SIG-M5 (cell line): ENCODE data around the gene FAM20C.
A peak's percentile ranks its signal among the peaks of the same experiment; 100 is the strongest.

Experiments used
- DNase-seq: peaks from one replicate; lab custom pipeline; 2025; lab: John Stamatoyannopoulos, UW

The FAM20C gene

DNA sequence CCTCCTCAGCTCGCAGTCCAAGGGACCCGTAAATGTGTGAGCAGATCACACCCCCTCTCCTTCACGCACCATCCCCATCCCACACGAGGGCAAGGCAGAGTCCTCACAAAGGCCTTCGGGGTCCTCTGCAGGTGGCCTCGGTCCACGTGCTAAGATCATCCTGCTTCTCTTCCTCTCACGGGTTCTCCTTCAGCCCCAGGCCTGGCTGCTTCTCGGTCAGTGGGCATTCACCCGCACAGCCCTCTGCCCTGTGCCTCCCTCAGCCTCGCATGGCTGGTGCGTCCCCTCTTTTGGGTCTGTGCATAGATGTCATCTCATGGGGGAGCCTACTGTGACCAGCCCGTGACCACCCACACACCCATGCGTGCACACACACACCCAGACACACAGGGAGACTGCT is 80.3 kb downstream of the FAM20C start:
- no peak for DNase-seq

DNA sequence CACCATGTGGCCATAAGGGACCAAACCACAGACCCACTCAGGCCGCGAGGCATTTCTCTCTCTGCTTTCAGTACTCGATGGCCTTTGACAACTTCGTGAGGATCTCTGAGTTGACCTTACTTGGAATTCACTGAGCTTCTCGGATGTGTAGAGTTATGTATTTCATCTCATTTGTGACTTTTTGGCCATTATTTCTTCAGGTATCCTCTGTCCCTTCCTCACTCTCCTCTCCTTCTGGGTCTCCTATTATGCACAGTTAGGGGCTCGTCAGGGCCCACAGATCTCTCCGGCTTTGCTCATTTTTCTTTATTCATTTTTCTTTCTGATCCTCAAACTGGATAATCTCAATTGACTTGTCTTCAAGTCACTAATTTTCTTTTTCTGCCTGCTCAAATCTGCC is 81.0 kb downstream of the FAM20C start:
- DNase-seq = no peak

DNA sequence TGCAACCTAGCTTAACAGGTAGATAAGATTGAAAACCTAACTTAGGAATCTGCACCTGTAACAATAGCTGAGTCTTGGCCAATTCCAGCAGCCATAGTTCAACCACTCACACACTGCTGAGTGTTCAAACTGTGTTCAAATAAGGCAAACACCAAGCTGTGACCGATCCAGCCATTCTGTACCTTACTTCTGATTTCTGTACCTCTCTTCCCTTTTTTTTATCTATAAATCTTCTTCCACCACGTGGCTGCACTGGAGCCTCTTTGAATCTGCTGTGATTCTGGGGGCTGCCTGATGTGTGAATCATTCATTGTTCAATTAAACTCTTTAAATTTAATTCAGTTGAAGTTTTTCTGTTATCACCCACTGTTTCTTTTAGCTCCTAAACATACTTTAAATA is 81.9 kb downstream of the FAM20C start:
- peak; percentile 52 for DNase-seq

DNA sequence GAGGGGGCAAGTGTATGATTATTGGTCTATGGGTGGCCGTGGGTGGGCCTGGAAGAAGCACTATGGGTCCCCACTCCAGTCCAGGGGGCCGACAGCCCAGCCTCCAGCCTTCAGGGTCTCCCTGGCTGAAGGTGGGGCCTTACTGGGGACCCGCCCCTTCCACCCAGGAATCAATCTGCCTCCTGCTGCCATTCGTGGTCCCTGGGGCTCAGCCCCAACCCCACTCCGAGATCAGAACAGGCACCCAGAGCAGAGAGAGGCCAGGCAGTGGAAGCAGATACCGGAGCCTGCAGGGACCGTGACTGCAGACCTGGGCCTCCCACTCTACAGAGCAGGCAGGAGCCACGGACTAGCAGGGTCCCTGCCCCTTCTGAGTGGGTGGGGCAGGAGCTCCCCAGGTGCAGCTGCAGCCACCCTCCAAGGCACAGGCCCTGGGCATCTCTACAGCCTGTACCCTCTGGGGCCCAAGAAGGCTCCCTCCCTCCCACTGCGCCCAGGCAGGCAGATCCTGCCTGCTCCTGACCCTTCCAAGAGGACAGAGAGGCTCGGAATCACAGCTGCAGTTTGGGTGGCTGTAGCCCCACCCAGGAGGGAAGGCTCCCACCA is 84.0 kb downstream of the FAM20C start:
- no peak for DNase-seq

DNA sequence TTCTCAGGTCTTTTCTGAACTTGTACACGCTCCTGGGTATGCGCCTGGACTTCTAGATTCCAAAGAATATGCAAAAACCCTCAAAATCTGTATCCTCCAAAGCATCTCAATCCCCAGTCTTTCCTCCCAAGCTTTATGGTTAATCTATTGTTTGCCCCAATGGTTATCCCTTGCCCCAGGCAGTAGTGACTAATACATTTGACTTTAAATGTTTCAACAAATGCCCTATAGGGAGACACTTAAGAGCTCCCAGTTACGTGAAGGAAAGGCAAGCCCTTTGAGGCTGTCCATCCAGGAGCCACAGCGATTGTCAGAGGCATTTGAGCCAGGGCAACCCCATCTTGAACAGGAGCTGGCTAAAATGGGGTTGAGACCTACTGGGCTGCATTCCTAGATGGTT is 84.9 kb downstream of the FAM20C start:
- no peak for DNase-seq

DNA sequence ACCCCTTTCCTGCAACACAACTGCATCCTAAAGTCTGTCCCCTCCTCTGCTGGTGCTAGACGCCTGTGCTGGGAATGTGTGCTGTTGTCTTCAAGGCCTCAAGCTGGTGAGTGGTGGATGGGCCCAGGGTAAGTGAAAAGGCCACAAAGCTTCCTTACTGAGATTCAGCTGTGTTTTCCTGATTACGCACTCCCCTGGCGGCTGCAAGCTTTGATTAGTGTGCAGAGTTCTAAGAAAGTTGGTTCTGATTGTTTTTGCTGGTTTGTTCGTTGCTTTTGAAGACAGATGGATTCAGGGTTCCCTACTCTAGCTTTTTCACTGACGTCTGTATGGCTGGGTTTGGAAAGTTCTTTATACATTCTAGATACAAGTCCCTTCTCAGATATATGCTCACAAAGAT is 85.7 kb downstream of the FAM20C start:
- no peak for DNase-seq

DNA sequence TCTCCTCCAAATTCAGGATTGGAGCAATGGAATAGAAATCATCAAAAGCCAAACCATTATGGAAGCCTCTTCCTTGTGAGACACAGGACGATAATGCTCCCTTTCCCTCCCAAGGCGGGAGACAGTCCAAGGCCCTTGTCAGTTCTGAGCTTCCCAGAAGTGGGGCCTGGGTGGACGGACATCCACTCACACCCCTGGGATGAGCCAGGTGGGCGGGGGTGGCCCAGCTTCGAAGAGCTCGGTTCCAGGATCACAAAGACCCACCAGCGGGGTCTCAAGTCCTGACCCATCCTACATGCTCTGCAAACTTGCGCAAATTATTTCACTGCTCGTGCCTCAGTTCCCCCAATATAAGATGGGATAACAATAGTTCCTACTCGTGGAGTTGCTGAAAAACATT is 87.5 kb downstream of the FAM20C start:
- no peak for DNase-seq

DNA sequence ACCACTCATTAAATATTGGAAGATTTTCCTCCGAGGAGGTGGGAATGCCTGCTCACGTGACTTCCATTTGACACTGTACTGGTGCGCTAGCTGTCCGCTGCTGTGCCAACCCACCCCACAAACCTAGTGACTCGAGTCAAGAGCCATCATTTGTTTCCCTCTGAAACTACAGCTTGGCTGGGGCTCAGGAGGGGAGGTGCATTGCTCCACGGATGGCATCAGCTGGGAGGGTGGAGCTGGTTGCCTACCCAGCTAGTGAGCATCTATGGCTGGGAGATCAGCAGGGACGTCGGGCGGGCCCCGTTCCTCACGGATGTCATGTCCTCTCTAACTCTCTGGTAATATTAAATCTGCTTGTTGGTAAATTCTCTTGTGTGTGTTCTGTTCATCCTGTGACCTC is 88.1 kb downstream of the FAM20C start:
- DNase-seq = no peak

DNA sequence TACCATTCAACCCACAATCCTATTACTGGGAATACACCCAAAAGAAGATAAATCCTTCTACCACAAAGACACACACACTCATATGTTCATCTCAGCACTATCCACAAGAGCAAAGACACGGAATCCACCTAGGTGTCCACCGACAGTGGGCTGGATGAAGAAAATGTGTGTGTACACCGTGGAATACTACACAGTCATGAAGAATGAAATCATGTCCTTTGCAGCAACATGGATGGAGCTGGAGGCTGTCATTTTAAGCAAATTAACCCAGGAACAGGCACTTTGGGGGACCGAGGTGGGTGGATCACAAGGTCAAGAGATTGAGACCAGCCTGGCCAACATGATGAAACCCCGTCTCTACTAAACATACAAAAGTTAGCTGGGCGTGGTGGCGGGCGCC is 89.3 kb downstream of the FAM20C start:
- no peak for DNase-seq

DNA sequence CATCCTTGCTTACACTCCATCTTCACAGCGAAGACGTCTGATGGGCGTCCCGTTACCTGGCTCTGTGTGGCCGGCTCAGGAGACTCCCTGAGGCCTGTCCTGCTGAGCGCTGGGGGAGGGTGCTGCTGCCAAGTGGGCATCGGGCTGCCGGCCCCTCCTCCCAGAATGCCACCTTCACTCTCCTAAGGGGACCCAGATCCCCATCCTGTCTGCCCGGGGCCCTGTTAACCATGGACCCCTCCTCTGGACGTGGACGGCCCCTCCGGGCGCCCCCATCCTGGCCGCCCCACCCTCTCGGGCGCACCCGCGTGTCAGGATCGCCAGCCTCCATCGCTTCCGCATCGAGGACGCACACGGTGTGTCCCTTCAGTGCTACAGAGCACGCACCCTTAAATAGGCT is 90.2 kb downstream of the FAM20C start:
- DNase-seq = no peak

DNA sequence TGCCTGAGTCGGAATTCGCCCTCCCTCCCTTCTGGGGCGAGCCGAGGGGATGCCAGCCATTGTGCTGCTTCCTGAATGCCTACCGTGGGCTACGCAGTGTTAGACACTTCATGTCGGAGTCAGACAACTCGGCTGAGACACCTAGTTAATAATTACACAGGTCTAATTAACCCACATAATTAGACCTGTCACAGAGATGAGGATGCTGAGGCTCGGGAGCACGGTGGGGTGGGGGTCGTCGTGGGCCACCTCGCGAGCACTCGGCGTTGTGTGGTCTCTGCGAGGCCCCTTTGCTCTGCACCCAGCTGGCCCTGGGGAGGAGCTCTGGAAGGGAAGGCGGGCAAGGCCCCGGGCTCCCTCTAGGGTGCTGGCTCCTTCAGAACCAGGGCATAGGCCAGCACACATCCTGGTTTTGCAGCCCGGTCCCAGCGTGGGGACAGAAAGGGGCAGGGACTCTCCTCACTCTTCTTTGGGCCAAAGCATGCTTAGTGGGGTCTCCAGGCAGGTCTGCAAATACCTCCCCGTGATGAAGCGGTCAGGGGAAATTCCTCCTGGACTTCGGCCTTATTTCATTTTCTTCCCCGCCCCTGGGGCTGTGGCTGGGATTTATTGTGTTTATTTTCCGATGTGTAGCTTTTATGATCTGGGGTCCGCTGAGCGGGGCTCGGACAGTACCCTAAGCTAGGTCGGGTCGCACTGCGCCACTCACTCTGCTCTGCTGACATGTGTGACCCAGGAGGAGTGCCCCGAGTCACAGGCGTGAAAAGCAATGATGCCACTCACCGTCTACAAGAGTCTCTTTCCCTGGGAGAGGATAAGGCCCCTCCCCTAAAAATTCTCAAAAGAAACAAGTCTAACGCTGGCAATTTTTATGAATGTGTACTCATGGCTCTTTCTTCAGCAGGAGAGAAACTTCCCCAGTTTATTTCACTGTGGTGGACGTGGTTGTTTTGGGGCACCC is 92.7 kb downstream of the FAM20C start:
- no peak for DNase-seq

DNA sequence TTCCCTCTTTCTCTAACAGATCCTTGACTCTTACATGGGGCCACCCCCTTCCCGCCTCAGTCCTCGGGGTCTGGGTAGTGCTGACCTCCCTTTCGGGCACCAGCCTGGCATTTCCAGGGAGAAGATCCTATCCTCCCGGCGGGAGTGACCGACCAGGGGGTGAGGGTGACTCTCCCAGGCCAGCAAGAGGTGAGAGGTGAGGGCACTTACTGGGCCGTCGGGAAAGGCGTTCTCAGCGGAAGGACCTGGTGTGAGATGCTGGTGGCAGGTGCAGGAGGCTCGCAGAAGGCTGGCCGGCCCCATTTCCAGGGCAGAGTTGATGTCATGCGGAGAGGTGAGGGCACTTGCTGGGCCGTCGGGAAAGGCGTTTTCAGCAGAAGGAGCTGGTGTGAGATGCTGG is 93.4 kb downstream of the FAM20C start:
- DNase-seq = no peak

DNA sequence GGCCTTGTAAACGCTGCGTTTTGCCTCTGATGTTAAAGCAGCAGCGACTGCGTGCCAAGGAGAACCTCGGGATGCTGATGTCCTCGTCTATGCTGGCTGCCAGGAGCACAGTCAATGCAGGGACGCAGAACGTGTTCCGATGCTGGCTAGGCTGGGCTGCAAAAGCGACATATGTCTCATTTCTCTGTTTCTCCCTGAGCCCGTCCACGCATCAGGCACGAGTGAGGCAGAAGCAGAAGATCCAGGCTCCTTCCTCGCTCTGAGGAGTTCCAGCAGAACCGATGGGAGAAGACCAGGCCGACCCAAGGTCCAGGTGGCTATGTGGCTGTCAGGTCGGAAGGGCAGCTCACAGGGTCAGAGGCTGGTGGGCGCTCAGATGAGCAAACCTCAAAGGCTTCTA is 93.9 kb downstream of the FAM20C start:
- no peak for DNase-seq

DNA sequence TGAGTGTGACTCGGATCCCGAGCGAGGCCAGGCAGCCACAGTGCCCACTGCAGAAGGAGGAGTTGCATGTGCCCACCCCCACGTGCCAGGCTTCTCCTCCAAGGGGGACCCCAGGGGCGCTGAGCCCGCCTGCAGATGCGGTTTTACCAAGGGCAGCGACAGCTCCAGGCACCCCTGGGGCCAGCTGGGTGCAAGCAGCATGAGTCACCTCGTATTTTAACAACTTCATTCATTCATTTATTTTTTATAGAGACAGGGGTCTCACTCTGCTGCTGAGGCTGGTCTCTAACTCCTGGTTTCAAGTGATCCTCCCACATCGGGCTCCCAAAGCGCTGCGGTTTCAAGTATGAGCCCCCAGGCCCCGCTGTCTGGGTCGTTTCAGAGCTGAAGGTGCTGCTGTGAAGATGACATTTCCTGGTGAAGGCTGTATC is 96.3 kb downstream of the FAM20C start:
- DNase-seq = no peak

DNA sequence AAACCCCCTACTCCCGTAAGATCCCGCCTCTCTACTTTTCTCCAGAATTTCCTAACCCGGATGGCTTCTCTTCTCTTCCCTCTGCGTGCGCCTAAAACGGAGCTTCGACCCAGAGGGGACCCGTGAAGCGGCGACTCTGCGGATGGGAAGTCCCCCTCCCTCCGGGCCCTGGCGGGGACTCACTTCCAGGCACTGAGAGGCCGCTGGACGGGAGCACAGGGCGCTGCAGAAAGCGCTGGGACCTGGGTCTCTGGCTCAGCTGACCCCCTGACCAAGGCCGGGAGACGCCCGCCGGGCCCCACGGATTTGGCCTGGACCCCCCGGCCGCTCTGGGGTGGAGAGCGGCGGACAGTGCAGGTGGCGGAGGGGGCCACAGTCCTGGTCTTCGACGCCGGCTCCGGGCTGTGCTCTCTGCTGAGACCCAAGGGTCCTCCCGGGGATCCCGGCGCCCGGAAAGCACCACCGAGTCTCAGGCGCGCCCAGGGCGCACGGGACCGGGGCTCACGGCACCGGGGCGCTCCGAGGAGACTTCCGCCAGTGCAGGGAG is 96.9 kb downstream of the FAM20C start:
- DNase-seq = no peak

DNA sequence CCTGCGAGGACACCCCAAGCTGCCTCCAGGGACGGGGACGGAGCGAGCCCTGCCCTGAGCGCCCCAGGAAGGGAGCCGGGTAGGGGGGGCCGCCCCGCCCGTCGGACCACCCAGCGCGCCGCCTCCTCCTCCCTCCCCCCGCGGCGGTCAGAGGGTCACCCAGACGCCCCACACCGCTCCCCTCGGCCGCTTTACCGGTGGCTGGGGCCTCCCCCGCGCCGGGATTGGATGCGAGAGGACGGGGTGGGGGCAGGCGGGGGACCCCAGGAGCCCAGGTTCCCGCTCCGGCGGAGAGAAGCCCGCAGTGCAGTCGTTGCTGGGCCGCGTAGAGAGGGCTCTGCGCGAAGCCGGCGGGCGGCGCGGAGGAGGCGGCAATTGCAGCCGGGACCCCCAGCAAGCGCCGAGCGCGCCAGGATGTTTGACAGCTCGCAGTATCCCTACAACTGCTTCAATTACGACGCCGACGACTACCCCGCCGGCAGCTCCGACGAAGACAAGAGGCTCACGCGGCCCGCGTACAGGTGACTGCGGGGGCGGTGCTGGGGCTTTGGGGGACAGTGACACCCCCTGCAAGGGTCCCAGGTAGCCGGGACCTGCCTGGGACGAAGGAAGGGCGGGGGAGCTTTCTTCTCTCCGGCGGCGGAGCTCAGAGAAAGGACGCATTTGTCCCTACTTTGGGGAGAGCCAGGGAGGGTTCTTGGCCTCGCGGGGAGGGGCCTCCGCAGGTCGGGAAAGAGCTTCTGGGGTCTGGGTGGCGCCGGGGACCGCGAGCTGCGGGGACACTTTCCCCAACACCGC is 97.6 kb downstream of the FAM20C start, which contains the start of gene FOXL3:
Gene FOXL3, plus strand, starts transcription at position 415 of the 798 bp plus-strand sequence. Its CDS starts 0 bp downstream, at position 415.
- DNase-seq = no peak

DNA sequence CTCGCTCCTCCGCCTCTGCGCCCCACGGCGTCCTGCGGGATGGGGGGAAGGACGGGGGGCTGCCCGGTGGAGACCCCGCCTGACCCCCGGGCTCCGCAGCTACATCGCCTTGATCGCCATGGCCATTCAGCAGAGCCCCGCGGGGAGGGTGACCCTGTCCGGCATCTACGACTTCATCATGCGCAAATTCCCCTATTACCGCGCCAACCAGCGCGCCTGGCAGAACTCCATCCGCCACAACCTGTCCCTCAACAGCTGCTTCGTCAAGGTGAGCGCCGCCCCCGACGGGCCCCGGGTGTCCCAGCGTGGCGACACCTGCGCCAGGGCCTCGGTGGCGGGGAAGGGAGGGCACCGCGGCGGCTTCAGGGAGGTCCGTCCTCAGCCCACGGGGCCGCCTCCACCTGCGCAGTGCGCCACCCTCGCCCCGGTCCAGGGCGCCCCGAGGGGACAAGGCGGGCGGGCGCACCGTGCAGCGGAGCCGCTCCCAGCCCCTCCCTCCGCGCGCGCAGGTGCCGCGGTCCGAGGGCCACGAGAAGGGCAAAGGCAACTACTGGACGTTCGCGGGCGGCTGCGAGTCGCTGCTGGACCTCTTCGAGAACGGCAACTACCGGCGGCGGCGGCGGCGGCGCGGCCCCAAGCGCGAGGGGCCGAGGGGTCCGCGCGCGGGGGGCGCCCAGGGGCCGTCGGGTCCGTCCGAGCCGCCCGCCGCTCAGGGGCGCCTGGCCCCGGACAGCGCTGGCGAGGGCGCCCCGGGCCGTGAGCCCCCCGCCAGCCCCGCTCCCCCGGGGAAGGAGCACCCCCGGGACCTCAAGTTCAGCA is 98.4 kb downstream of the FAM20C start:
- DNase-seq = no peak

DNA sequence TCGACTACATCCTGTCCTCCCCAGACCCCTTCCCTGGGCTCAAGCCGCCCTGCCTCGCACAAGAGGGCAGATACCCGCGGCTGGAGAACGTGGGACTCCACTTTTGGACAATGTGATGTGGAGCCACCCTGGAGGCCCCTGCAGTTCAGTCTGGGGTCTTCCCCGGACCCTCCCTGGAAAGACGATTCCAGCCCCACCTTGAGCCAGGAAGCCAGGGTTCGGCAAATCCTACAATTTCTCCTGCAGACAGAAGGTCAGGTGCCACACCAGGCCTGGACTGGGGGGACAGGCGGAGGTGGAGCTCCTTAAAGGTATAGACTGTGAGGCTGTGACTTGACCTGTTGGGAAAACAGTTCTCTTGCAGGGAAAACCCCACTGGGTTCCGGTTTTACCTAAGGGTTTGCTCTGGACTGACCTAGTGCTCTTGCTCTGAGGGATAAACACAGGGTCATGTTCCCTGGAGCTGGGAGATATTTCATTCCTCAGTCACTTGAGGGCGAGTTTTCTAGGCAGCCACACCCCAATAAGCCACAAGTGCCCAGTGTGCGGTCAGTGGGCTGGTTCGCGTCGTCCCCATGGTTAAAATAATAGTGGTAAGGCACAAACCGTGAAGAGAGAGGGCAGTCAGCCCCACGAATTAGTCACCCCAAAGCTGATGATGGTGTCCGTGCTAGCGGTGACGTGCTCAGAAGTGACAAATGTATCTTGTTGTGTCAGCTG is 99.2 kb downstream of the FAM20C start:
- no peak for DNase-seq

DNA sequence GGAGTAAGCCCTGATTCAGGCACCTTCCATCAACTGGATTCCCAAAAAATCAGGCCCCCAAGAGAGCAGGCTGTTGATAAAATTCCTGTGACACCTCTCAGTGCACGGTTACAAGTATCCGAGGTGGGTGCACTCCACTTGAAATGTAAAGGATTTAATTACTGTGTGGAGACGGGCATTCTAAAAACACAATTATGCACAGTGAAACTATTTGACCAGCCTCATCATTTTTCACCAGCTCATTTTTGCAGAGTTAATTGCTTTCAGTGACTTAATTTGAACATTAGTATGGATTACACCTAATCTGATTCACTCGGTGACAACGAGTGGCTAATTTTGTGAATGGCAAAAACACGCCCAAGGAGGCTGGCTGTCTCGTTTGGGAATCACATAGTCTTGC is 99.9 kb downstream of the FAM20C start:
- DNase-seq = no peak

DNA sequence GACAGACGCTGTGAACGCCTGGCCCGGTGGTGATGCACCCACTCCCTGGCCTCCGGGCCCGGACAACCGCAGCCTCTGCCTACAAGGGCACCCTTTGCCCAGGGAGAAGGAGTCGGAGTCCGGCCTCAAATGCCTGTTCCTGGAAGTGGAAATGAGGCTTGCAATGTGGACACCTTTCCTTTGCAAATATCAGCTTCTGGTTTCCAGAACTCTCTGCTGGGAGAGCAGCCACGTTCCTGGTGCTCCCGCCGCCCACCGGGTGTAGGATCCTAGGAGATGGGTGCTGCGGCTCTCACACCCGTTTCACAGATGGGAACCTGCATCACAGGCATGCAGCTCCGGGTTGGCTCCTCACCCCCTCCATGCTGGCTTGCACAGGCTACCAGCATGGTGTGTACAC is 100.5 kb downstream of the FAM20C start:
- DNase-seq = no peak
